K562 (cell line): ENCODE results near the gene E2F2. TPM values are rescaled to one million over a fixed set of nuclear protein-coding genes. Genes with fewer than 3 reads are reported as not detected.
A peak's percentile ranks its signal among the peaks of the same experiment; 100 is the strongest.

ENCODE experiments used
- ADNP ChIP-seq: fragments of 200-800 bp; sonication (Bioruptor generic); IDR thresholded peaks from 2 replicates; pipeline ENCODE4 v1.6.1; 2016; ENCODE audit warnings: missing genetic modification characterization, missing compliant biosample characterization
- ARID1B ChIP-seq: fragments of 450-650 bp; IDR thresholded peaks from 2 replicates; pipeline ENCODE4 v1.6.1; 2016; ENCODE audit warnings: antibody characterized with exemption, mild to moderate bottlenecking, inconsistent platforms
- ARNT ChIP-seq, 2 experiments: fragments of 450-650 bp; IDR thresholded peaks; 2 replicates each; pipeline ENCODE4 v1.6.1; 2016; ENCODE audit warnings: mild to moderate bottlenecking in 1 of 2
- CSDE1 ChIP-seq, 2 experiments: fragments of 450-650 bp; IDR thresholded peaks; 2 replicates each; pipeline ENCODE4 v1.6.1; 2016; ENCODE audit warnings: mild to moderate bottlenecking in 1 of 2
- EWSR1 ChIP-seq: fragments of 450-650 bp; IDR thresholded peaks from 2 replicates; pipeline ENCODE4 v1.6.1; 2018; ENCODE audit warnings: borderline replicate concordance, mild to moderate bottlenecking, low read depth, moderate library complexity; ENCODE audit not compliant: partially characterized antibody
- LEF1 ChIP-seq: fragments of 450-650 bp; IDR thresholded peaks from 2 replicates; pipeline ENCODE4 v1.6.1; 2016; ENCODE audit warnings: mild to moderate bottlenecking
- POLR2AphosphoS2 ChIP-seq: IDR thresholded peaks from 2 replicates; pipeline ENCODE4 v1.6.1; 2012; ENCODE audit warnings: low read length, improper control_type of control experiment
- PURB ChIP-seq: sonication (generic); formaldehyde crosslinking; IDR thresholded peaks from 2 replicates; pipeline ENCODE4 v1.9.0; 2021; ENCODE audit warnings: low read depth, mild to moderate bottlenecking, missing genetic modification reagents
- SMARCB1 ChIP-seq: IDR thresholded peaks from 2 replicates; pipeline ENCODE4 v1.6.1; 2011; ENCODE audit warnings: improper control_type of control experiment, low read depth; ENCODE audit not compliant: insufficient read length
- SPI1 ChIP-seq: IDR thresholded peaks from 2 replicates; pipeline ENCODE4 v1.6.1; 2011; ENCODE audit warnings: low read depth, low read length, control low read depth, borderline replicate concordance
- TARDBP ChIP-seq: fragments of 450-650 bp; IDR thresholded peaks from 2 replicates; pipeline ENCODE4 v1.6.1; 2016
- ZNF282 ChIP-seq: sonication (generic); formaldehyde crosslinking; IDR thresholded peaks from 2 replicates; pipeline ENCODE4 v1.8.1; 2023; ENCODE audit warnings: missing genetic modification reagents
- ZNF347 ChIP-seq: fragments of 450-650 bp; formaldehyde crosslinking; IDR thresholded peaks from 2 replicates; pipeline ENCODE4 v1.4.0; 2020; ENCODE audit warnings: low read depth, mild to moderate bottlenecking, moderate library complexity
- ZNF507 ChIP-seq: conservative IDR thresholded peaks from 2 replicates; pipeline ENCODE4 v1.6.1; 2017; ENCODE audit warnings: missing genetic modification characterization, missing compliant biosample characterization
- ZNF644 ChIP-seq: fragments of 200-800 bp; sonication (Bioruptor generic); IDR thresholded peaks from 2 replicates; pipeline ENCODE4 v1.6.1; 2016; ENCODE audit warnings: low read depth, missing genetic modification characterization, missing compliant biosample characterization
- polyA plus RNA-seq, 8 experiments: library from polyadenylated mRNA; depleted of rRNA in 4 of 8; stranded (reverse) in 5 of 8; unstranded in 3 of 8; fragments of >200 nt; fragmentation: Nextera tagmentation in 2 of 8; fragmentation: Illumina TruSeq in 1 of 8; extraction: Ambion mirVana in 2 of 8; extraction: Trizol in 1 of 8; gene quantifications; 2 replicates each; pipeline versions ENCODE4 v1.2.1 to v1.2.3, GENCODE V29; 2011 to 2014; ENCODE audit warnings: inconsistent platforms in 1 of 8, missing spikeins in 1 of 8
- total RNA-seq, 7 experiments: library from RNA; depleted of rRNA in 6 of 7; stranded (reverse); fragments of >200 nt in 6 of 7; fragmentation: Illumina TruSeq in 2 of 7; extraction: Trizol in 2 of 7; gene quantifications; 2 replicates each; pipeline versions ENCODE4 v1.2.1 to v1.2.3, GENCODE V29; 2011 to 2021; ENCODE audit warnings: low replicate concordance in 1 of 7
- TF ChIP-seq, protein P1 (sequence below): sonication (generic); formaldehyde crosslinking; IDR thresholded peaks from 2 replicates; pipeline ENCODE4 v1.8.0; 2022; ENCODE audit warnings: mild to moderate bottlenecking, missing genetic modification reagents, borderline replicate concordance
- TF ChIP-seq, protein P2 (sequence below), 2 experiments: fragments of 450-650 bp; conservative IDR thresholded peaks; 2 replicates each; pipeline ENCODE4 v1.6.1; 2017; ENCODE audit warnings: mild to moderate bottlenecking in 2 of 2, moderate library complexity in 2 of 2
- TF ChIP-seq, protein P3 (sequence below): sonication (generic); formaldehyde crosslinking; IDR thresholded peaks from 2 replicates; pipeline ENCODE4 v1.8.0; 2022; ENCODE audit warnings: mild to moderate bottlenecking, missing genetic modification reagents
- TF ChIP-seq, protein P4 (sequence below): IDR thresholded peaks from 3 replicates; pipeline ENCODE4 v1.6.1; 2011; ENCODE audit warnings: borderline replicate concordance, mild to moderate bottlenecking, moderate library complexity; ENCODE audit not compliant: insufficient read length; ENCODE audit errors: extremely low read depth
- TF ChIP-seq, protein P5 (sequence below): fragments of 250-450 bp; sonication (Bioruptor Pico); IDR thresholded peaks from 2 replicates; pipeline ENCODE4 v1.8.0; 2021; ENCODE audit warnings: borderline replicate concordance, mild to moderate bottlenecking, moderate library complexity; ENCODE audit not compliant: poor library complexity, severe bottlenecking

The E2F2 gene
- total and polyA plus RNA-seq, 9 of the 15 experiments (the other 6 are each of a cell fraction or from before 2014, with no cell fraction given): 3.1 to 25.3 (median 11.4) TPM

DNA sequence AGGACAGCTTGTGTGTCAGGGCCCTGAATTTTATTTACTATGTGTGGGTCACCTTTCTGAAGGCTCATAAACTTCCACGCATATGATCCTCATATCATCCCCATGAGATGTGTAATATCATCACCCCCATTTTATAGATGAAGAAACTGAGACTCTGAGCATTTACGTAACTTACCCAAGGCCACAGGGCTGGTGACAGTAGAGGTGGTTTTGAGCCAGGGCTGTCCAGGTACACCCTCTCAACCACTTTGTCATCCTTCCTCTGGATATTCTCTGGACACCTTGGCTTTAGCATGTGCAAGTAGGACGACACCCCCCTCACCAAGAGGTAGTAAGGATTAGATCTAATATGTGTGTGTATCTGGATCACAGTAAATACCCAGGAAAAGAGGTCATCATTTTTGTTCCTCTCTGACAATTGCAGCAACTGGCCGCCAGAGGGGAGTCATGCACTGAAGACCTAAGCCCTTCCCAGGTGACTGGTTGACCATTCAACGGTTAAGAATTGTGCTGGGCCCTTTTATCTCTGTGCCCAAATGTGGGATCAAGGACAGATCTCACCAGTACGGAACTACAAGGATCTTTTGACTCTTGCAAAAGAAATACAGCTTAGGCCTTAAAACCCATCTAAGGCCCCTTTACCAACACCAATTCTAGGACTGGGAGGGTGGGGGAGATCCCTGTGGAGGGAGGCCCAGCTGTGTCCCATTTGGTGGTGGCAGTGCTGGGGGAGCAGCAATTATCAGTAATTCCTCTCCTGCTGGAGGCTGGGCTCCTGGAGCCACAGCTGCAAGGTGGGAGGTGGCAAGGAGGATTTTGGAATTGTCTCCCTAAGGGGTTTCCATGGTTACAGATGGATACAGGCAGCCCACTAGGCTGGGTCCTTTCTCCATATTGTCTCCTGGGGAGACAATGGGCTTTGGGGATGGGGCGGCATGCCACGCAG is 13.7 kb upstream of the E2F2 start (continued):
- TF ChIP-seq, protein P1, sequence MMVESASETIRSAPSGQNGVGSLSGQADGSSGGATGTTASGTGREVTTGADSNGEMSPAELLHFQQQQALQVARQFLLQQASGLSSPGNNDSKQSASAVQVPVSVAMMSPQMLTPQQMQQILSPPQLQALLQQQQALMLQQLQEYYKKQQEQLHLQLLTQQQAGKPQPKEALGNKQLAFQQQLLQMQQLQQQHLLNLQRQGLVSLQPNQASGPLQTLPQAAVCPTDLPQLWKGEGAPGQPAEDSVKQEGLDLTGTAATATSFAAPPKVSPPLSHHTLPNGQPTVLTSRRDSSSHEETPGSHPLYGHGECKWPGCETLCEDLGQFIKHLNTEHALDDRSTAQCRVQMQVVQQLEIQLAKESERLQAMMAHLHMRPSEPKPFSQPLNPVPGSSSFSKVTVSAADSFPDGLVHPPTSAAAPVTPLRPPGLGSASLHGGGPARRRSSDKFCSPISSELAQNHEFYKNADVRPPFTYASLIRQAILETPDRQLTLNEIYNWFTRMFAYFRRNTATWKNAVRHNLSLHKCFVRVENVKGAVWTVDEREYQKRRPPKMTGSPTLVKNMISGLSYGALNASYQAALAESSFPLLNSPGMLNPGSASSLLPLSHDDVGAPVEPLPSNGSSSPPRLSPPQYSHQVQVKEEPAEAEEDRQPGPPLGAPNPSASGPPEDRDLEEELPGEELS (CRISPR knock-in tag): no peak
- no peak for TF ChIP-seq ZNF644 (tag)
- TF ChIP-seq PURB (CRISPR knock-in tag): no peak
- TF ChIP-seq ARNT (IDR thresholded peaks at IDR 0.05): peak in 1 of 2 experiments; percentile 38; a peak in 1 of 4 replicates
- TF ChIP-seq, protein P2, sequence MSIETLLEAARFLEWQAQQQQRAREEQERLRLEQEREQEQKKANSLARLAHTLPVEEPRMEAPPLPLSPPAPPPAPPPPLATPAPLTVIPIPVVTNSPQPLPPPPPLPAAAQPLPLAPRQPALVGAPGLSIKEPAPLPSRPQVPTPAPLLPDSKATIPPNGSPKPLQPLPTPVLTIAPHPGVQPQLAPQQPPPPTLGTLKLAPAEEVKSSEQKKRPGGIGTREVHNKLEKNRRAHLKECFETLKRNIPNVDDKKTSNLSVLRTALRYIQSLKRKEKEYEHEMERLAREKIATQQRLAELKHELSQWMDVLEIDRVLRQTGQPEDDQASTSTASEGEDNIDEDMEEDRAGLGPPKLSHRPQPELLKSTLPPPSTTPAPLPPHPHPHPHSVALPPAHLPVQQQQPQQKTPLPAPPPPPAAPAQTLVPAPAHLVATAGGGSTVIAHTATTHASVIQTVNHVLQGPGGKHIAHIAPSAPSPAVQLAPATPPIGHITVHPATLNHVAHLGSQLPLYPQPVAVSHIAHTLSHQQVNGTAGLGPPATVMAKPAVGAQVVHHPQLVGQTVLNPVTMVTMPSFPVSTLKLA (conservative IDR thresholded peaks at IDR 0.05): 0 out of 4 replicates have a peak, but pooled peaks of 1 of the 2 experiments have one; percentile 23
- TF ChIP-seq ZNF507 (tag): no peak
- TF ChIP-seq, protein P3, sequence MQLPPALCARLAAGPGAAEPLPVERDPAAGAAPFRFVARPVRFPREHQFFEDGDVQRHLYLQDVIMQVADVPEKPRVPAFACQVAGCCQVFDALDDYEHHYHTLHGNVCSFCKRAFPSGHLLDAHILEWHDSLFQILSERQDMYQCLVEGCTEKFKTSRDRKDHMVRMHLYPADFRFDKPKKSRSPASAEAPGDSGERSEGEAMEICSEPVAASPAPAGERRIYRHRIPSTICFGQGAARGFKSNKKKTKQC (CRISPR knock-in tag): no peak
- TF ChIP-seq ADNP (tag): no peak
- peak in 1 of 2 experiments; percentile 43; a peak in 1 of 4 replicates for TF ChIP-seq CSDE1 (IDR thresholded peaks at IDR 0.05)
- no peak for TF ChIP-seq TARDBP
- TF ChIP-seq LEF1: no peak
- TF ChIP-seq SPI1: no peak
- no peak for TF ChIP-seq SMARCB1
- TF ChIP-seq ZNF282 (CRISPR knock-in tag): no peak
- TF ChIP-seq POLR2AphosphoS2: no peak
- TF ChIP-seq ARID1B: 0 out of 2 replicates have a peak, but pooled peaks have one; percentile 22
- no peak for TF ChIP-seq EWSR1
- TF ChIP-seq, protein P4, sequence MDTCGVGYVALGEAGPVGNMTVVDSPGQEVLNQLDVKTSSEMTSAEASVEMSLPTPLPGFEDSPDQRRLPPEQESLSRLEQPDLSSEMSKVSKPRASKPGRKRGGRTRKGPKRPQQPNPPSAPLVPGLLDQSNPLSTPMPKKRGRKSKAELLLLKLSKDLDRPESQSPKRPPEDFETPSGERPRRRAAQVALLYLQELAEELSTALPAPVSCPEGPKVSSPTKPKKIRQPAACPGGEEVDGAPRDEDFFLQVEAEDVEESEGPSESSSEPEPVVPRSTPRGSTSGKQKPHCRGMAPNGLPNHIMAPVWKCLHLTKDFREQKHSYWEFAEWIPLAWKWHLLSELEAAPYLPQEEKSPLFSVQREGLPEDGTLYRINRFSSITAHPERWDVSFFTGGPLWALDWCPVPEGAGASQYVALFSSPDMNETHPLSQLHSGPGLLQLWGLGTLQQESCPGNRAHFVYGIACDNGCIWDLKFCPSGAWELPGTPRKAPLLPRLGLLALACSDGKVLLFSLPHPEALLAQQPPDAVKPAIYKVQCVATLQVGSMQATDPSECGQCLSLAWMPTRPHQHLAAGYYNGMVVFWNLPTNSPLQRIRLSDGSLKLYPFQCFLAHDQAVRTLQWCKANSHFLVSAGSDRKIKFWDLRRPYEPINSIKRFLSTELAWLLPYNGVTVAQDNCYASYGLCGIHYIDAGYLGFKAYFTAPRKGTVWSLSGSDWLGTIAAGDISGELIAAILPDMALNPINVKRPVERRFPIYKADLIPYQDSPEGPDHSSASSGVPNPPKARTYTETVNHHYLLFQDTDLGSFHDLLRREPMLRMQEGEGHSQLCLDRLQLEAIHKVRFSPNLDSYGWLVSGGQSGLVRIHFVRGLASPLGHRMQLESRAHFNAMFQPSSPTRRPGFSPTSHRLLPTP: no peak
- TF ChIP-seq, protein P5, sequence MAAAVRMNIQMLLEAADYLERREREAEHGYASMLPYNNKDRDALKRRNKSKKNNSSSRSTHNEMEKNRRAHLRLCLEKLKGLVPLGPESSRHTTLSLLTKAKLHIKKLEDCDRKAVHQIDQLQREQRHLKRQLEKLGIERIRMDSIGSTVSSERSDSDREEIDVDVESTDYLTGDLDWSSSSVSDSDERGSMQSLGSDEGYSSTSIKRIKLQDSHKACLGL (CRISPR knock-in tag): no peak
- TF ChIP-seq ZNF347: no peak
